Effector memory CD4-positive, alpha-beta T cell (primary cell): ENCODE measurements around the gene UBE2R2.

Experiments
- DNase-seq, 3 donors: peaks; one replicate each; pipeline ENCODE4 v3.0.0-alpha.2; 2020
- H3K27ac ChIP-seq: 2 replicates; pipeline ENCODE4 v1.7.0; 2013; ENCODE audit warnings: mild to moderate bottlenecking, low read length, moderate library complexity; ENCODE audit not compliant: insufficient read depth, poor library complexity, severe bottlenecking
- H3K27me3 ChIP-seq: replicated peaks from 2 replicates; pipeline ENCODE4 v1.7.0; 2013; ENCODE audit warnings: mild to moderate bottlenecking, low read length; ENCODE audit not compliant: insufficient read depth, control insufficient read depth, poor library complexity, severe bottlenecking
- H3K36me3 ChIP-seq: 2 replicates; pipeline ENCODE4 v1.7.0; 2013; ENCODE audit warnings: mild to moderate bottlenecking, low read length, moderate library complexity; ENCODE audit not compliant: control insufficient read depth, insufficient read depth
- H3K4me1 ChIP-seq: 2 replicates; pipeline ENCODE4 v1.7.0; 2013; ENCODE audit warnings: low read length, mild to moderate bottlenecking; ENCODE audit not compliant: control insufficient read depth, insufficient read depth, poor library complexity, severe bottlenecking
- H3K4me3 ChIP-seq: 2 replicates; pipeline ENCODE4 v1.7.0; 2013; ENCODE audit warnings: low read length, low read depth, mild to moderate bottlenecking; ENCODE audit not compliant: insufficient read depth, poor library complexity, severe bottlenecking
- H3K9me3 ChIP-seq: 2 replicates; pipeline ENCODE4 v1.7.0; 2013; ENCODE audit warnings: mild to moderate bottlenecking, low read length, moderate library complexity; ENCODE audit not compliant: control insufficient read depth

UBE2R2 gene

DNA sequence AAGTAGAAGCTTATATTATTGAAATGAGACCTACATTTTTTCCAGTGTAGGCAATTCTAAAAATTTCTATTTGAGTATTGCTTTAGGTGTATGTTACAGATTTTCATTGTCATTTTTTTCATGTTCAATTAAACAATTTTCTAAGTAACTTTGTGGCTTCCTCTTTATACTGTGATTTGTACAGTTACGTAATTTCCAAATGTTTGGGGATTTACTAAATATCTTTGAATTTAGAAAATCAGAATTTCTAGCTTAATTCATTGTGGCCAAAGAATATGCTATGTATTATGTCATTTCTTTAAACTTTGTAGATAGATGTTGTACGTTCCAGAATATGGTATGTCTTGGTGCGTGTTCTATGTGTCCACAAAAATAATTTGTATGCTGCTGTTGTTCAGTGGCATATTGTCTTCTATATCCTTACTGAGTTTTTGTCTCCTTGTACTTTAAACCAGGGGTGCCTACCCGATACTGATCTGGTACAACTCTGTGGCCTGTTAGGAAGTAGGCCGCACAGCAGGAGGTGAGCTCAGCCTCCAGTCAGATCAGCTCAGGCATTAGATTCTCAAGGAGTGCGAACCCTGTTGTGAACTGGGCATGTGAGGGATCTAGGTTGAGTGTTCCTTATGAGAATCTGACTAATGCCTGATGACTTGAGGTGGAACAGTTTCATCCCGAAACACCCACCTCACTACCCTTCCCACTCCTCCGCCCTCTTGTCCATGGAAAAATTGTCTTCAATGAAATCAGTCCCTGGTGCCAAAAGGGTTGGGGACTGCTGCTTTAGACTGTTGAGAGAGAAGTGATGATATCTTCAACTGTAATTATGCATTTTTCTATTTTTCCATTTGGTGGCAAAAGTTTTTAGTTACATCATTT is 63.5 kb downstream of the UBE2R2 start:
- DNase-seq = no peak
- Histone ChIP-seq H3K4me1 (no peaks in the 10 kb centered on the region), H3K4me3 (no peak overlapping the region), H3K9me3 (no peaks in the 10 kb centered on the region), H3K27ac (no peak overlapping the region), H3K27me3 (no peaks in the 10 kb centered on the region), H3K36me3 (no peaks in the 10 kb centered on the region)

GRCh38 chr9:33881635-33882034 is 64.7 kb downstream of the UBE2R2 start:
- no peaks in the 10 kb centered on the region for H3K27me3 ChIP-seq
- H3K4me3 ChIP-seq = no peak overlapping the region
- H3K4me1 ChIP-seq = no peaks in the 10 kb centered on the region
- no peak overlapping the region for H3K27ac ChIP-seq
- no peaks in the 10 kb centered on the region for H3K36me3 ChIP-seq
- no peak for DNase-seq
- H3K9me3 ChIP-seq = no peaks in the 10 kb centered on the region

GRCh38 chr9:33884856-33885701 is 68.1 kb downstream of the UBE2R2 start:
- DNase-seq = no peak
- Histone ChIP-seq H3K4me1 (no peaks in the 10 kb centered on the region), H3K27me3 (no peaks in the 10 kb centered on the region), H3K9me3 (no peaks in the 10 kb centered on the region), H3K4me3 (no peak overlapping the region), H3K36me3 (no peaks in the 10 kb centered on the region), H3K27ac (no peak overlapping the region)

DNA sequence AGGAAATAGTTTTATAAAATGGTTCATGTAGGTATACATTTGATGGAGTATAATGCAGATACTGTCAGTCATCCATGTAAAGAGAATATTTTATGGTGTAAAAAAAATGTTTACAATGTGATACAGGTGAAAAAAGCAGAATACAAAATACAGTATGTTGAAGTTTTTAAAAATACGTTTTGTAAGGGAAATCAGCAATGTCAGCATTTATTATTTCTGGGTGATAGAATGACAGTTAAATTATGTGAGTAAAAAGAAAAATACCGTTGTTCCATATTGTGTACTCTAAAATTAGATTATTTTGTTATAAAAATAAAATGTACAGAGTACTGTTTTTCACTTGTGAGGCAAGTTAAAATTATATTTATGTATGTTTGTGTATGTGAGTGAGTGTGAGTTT is 69.0 kb downstream of the UBE2R2 start:
- Histone ChIP-seq H3K36me3 (no peaks in the 10 kb centered on the region), H3K27ac (no peak overlapping the region), H3K9me3 (no peaks in the 10 kb centered on the region), H3K27me3 (no peaks in the 10 kb centered on the region), H3K4me3 (no peak overlapping the region), H3K4me1 (no peaks in the 10 kb centered on the region)
- DNase-seq = no peak

DNA sequence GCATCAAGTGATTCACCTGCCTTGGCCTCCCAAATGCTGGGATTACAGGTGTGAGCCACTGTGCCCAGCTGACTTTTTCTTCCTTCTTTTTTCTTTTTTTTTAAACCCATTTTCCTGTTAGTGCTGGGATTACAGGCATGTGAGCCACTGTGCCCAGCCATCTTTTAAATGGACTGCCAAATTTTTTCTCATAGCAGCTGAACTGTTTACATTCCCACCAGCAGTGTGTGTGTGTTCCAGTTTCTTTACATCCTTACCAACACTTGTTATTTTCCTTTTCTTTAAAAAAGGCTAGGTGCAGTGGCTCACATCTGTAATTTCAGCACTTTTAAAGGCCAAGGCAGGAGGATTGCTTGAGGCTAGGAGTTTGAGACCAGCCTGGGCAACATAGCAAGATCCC is 76.9 kb downstream of the UBE2R2 start:
- no peaks in the 10 kb centered on the region for H3K4me1 ChIP-seq
- no peaks in the 10 kb centered on the region for H3K36me3 ChIP-seq
- no peak for DNase-seq
- H3K4me3 ChIP-seq = no peak overlapping the region
- no peak overlapping the region for H3K27ac ChIP-seq
- no peaks in the 10 kb centered on the region for H3K9me3 ChIP-seq
- H3K27me3 ChIP-seq = no peaks in the 10 kb centered on the region

GRCh38 chr9:33894316-33894715 is 77.4 kb downstream of the UBE2R2 start:
- no peaks in the 10 kb centered on the region for H3K4me1 ChIP-seq
- no peak overlapping the region for H3K27ac ChIP-seq
- no peaks in the 10 kb centered on the region for H3K36me3 ChIP-seq
- DNase-seq = no peak
- no peak overlapping the region for H3K4me3 ChIP-seq
- H3K27me3 ChIP-seq = no peaks in the 10 kb centered on the region
- no peaks in the 10 kb centered on the region for H3K9me3 ChIP-seq

DNA sequence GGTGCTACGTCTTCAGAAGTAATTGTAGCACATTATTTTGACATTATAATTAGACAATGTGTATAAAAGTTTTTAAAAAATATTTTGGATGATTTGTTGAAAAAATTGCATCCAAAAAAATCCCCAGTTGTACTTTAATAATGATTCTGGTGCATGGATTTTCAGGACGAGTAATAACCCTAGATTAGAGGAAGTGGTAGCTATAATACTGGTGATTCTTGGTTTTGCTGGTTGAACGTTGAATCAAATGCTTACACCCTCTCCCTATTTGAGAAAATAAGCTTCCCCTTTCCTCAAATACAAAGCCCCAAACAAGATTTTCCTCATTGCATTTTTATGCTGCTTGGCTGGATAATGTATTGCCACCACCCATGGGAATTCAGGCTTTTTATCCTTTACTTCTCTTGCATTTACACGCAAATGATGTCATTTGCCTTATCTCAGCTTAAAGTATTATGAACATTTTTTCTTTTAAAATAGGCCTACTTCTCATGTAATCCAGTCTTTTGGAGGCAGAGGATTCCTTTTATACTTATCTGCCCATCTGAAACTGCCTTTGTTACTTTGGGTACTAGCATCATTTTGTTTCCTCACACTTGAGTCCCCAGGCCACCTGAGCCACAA is 86.3 kb downstream of the UBE2R2 start:
- H3K36me3 ChIP-seq = peaks cover 27% of the 10 kb centered on the region
- no peaks in the 10 kb centered on the region for H3K27me3 ChIP-seq
- no peaks in the 10 kb centered on the region for H3K4me1 ChIP-seq
- no peak overlapping the region for H3K27ac ChIP-seq
- H3K9me3 ChIP-seq = no peaks in the 10 kb centered on the region
- no peak overlapping the region for H3K4me3 ChIP-seq
- no peak for DNase-seq

DNA sequence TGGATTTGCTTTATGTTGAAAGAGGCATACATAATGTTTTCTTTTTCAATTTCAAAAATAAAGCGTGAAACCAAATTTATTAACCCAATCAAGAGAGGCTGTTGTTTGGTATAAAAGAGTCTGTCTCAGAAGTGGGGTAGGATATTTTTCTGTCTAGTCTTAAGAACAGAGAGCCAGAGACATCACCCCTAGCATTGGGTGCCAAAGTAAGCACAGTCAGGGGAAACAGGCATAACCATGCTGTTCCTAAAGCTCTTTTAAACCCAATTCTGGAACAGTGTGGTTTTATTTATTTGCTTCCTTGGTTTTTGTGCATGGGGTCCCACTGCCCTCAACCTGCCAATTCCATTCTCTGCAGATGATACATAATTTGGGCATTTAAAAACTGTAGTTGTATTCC is 88.2 kb downstream of the UBE2R2 start:
- H3K4me1 ChIP-seq = no peaks in the 10 kb centered on the region
- no peak for DNase-seq
- no peaks in the 10 kb centered on the region for H3K27me3 ChIP-seq
- no peak overlapping the region for H3K27ac ChIP-seq
- peaks cover 24% of the 10 kb centered on the region for H3K36me3 ChIP-seq
- no peaks in the 10 kb centered on the region for H3K9me3 ChIP-seq
- H3K4me3 ChIP-seq = no peak overlapping the region

GRCh38 chr9:33906769-33907168 is 89.8 kb downstream of the UBE2R2 start:
- Histone ChIP-seq H3K27ac (no peak overlapping the region), H3K4me1 (no peaks in the 10 kb centered on the region), H3K4me3 (no peak overlapping the region), H3K9me3 (no peaks in the 10 kb centered on the region), H3K36me3 (peaks cover 11% of the 10 kb centered on the region), H3K27me3 (no peaks in the 10 kb centered on the region)
- no peak for DNase-seq

GRCh38 chr9:33907347-33907746 is 90.4 kb downstream of the UBE2R2 start:
- Histone ChIP-seq H3K4me1 (no peaks in the 10 kb centered on the region), H3K27me3 (no peaks in the 10 kb centered on the region), H3K27ac (no peak overlapping the region), H3K9me3 (no peaks in the 10 kb centered on the region), H3K36me3 (peaks cover 8% of the 10 kb centered on the region), H3K4me3 (no peak overlapping the region)
- DNase-seq = no peak
